GM12878 (cell line): ENCODE measurements around the gene NFS1. TPM values are rescaled to one million over a fixed set of nuclear protein-coding genes. Genes with fewer than 3 reads are reported as not detected.

ENCODE experiments used
- ATAC-seq: fragments of 200-7000 bp; cut with Tn5 transposase; 3 replicates; pipeline ENCODE4 v1.9.1; 2020; ENCODE audit warnings: mild to moderate bottlenecking, moderate library complexity
- BruUV-seq: library from RNA; stranded (reverse); fragments of 400-500 nt; replicated peaks from 2 replicates; lab custom pipeline; 2021; lab: Mats Ljungman, UMichigan
- CTCF ChIA-PET: fragments of 300-600 bp; sonication (Branson Sonifier 250); formaldehyde crosslinking; extraction: SDS; loops from one replicate; lab custom pipeline; 2021; ENCODE audit warnings: inconsistent platforms; lab: Yijun Ruan, JAX
- POLR2A ChIA-PET: fragments of 350-600 bp; formaldehyde crosslinking; extraction: SDS; loops from one replicate; lab custom pipeline; 2021; ENCODE audit warnings: inconsistent platforms; lab: Charles Lee
- RAD21 ChIA-PET: fragments of 300-600 bp; sonication (Branson Sonifier 250); formaldehyde crosslinking; loops from one replicate; lab custom pipeline; 2023; ENCODE audit warnings: antibody characterized with exemption; ENCODE audit not compliant: unreplicated experiment; lab: Charles Lee
- SMC1A ChIA-PET: fragments of 300-600 bp; sonication (Branson Sonifier 250); formaldehyde crosslinking; loops from one replicate; lab custom pipeline; 2023; ENCODE audit not compliant: unreplicated experiment, uncharacterized antibody; lab: Charles Lee
- DNase-seq: peaks from one replicate; pipeline ENCODE4 v3.0.0-alpha.2; 2011; ENCODE audit warnings: low read depth, low spot score
- FAIRE-seq: peaks from 3 replicates; lab custom pipeline; 2011; peaks lifted over from hg19 to GRCh38; lab: Jason Lieb, UNC
- H2AFZ ChIP-seq: 2 replicates; pipeline ENCODE4 v1.6.0; 2011; ENCODE audit warnings: low read depth, low read length, control low read depth; ENCODE audit not compliant: control insufficient read depth
- H3K27ac ChIP-seq: 2 replicates; pipeline ENCODE4 v1.5.1; 2011; ENCODE audit warnings: control low read depth; ENCODE audit not compliant: control insufficient read depth, insufficient read depth
- H3K27me3 ChIP-seq, 2 experiments: replicated peaks in 1 of 2; 2 replicates each; pipeline versions ENCODE4 v1.6.0 to v1.6.1; 2011; ENCODE audit warnings: low read length in 1 of 2; ENCODE audit not compliant: control insufficient read depth in 2 of 2, insufficient read depth in 2 of 2
- H3K36me3 ChIP-seq, 2 experiments: 2 replicates each; pipeline ENCODE4 v1.5.1; 2011; ENCODE audit warnings: low read length in 1 of 2; ENCODE audit not compliant: control insufficient read depth in 2 of 2, insufficient read depth in 2 of 2
- H3K4me1 ChIP-seq: 2 replicates; pipeline ENCODE4 v1.6.1; 2011; ENCODE audit warnings: mild to moderate bottlenecking, low read length, moderate library complexity, mixed read lengths; ENCODE audit not compliant: control insufficient read depth, insufficient read depth
- H3K4me2 ChIP-seq: 2 replicates; pipeline ENCODE4 v1.6.0; 2011; ENCODE audit warnings: control low read depth; ENCODE audit not compliant: control insufficient read depth, insufficient read depth
- H3K4me3 ChIP-seq: fragments of 200-600 bp; sonication (generic); 2 replicates; pipeline ENCODE4 v1.5.1; 2016
- H3K79me2 ChIP-seq: 2 replicates; pipeline ENCODE4 v1.6.0; 2011; ENCODE audit warnings: low read length; ENCODE audit not compliant: control insufficient read depth, insufficient read depth
- H3K9ac ChIP-seq: 2 replicates; pipeline ENCODE4 v1.8.0; 2011; ENCODE audit warnings: low read length, control low read depth, mixed read lengths; ENCODE audit not compliant: control insufficient read depth, insufficient read depth
- H3K9me3 ChIP-seq: replicated peaks from 3 replicates; pipeline ENCODE4 v1.5.1; 2011; ENCODE audit warnings: mild to moderate bottlenecking, low read length; ENCODE audit not compliant: control insufficient read depth, insufficient read depth
- H4K20me1 ChIP-seq: 2 replicates; pipeline ENCODE4 v1.6.0; 2011; ENCODE audit not compliant: control insufficient read depth, insufficient read depth
- CBFB ChIP-seq: IDR thresholded peaks from 2 replicates; pipeline ENCODE4 v1.6.1; 2016; ENCODE audit warnings: antibody characterized with exemption, low read depth
- CHD4 ChIP-seq: fragments of 200-600 bp; sonication (generic); IDR thresholded peaks from 2 replicates; pipeline ENCODE4 v1.6.1; 2016; ENCODE audit warnings: mild to moderate bottlenecking
- EP300 ChIP-seq, 2 experiments: fragments of 150-350 bp in 1 of 2; IDR thresholded peaks; 2 replicates each; pipeline ENCODE4 v1.6.1; 2011 to 2012; ENCODE audit warnings: low read depth in 2 of 2, low read length in 2 of 2, borderline replicate concordance in 1 of 2, improper control_type of control experiment in 1 of 2, inconsistent platforms in 1 of 2; ENCODE audit not compliant: control insufficient read depth in 1 of 2
- MAX ChIP-seq: IDR thresholded peaks from 2 replicates; pipeline ENCODE4 v1.6.1; 2012; ENCODE audit warnings: low read depth, low read length, improper control_type of control experiment
- PKNOX1 ChIP-seq: fragments of 450-650 bp; IDR thresholded peaks from 2 replicates; pipeline ENCODE4 v1.6.1; 2016; ENCODE audit warnings: mild to moderate bottlenecking
- PML ChIP-seq: IDR thresholded peaks from 2 replicates; pipeline ENCODE4 v1.6.1; 2012; ENCODE audit warnings: low read length, inconsistent platforms
- RB1 ChIP-seq: fragments of 450-650 bp; formaldehyde crosslinking; IDR thresholded peaks from 2 replicates; pipeline ENCODE4 v1.6.1; 2017; ENCODE audit warnings: mild to moderate bottlenecking, borderline replicate concordance
- WGBS: methylation state at CpG from one replicate; pipeline ENCODE4 v1.1.6; 2016; ENCODE audit warnings: low lambda C conversion rate; ENCODE audit not compliant: insufficient replicate concordance, insufficient coverage; ENCODE audit errors: missing lambda C conversion rate; 5-methylcytosine and 5-hydroxymethylcytosine counted together
- in situ Hi-C: fragments of 300-500 bp; cut with MboI; formaldehyde crosslinking; loops from 9 replicates; pipeline ENCODE4 v1.14.3; 2018; ENCODE audit warnings: mixed read lengths
- intact Hi-C: fragments of 100-400 bp; cut with micrococcal nuclease; formaldehyde crosslinking; loops from one replicate; pipeline ENCODE4 v1.14.2; 2022; ENCODE audit not compliant: unreplicated experiment
- polyA plus RNA-seq, 11 experiments: library from polyadenylated mRNA; depleted of rRNA in 4 of 11; unstranded in 6 of 11; stranded (reverse) in 5 of 11; fragments of >200 nt; fragmentation: Nextera tagmentation in 4 of 11; fragmentation: Illumina TruSeq in 1 of 11; extraction: Ambion mirVana in 4 of 11; extraction: Trizol in 1 of 11; gene quantifications; 1 replicate in 1 of 11; 2 replicates in 10 of 11; pipeline versions ENCODE4 v1.2.1 to v1.2.3, GENCODE V29; 2011 to 2016; ENCODE audit warnings: inconsistent platforms in 2 of 11, missing spikeins in 2 of 11, low read depth in 1 of 11
- total RNA-seq, 4 experiments: library from RNA; depleted of rRNA in 3 of 4; stranded (reverse); fragments of >200 nt in 3 of 4; fragmentation: Illumina TruSeq in 1 of 4; extraction: Trizol in 1 of 4; gene quantifications; 2 replicates each; pipeline versions ENCODE4 v1.2.1 to v1.2.3, GENCODE V29; 2013 to 2021

NFS1 gene
- total and polyA plus RNA-seq, 10 of the 15 experiments (the other 5 are each of a cell fraction or from before 2014, with no cell fraction given) = 9.2 to 74.1 (median 38.6) TPM

- H3K79me2 ChIP-seq = no peaks in the 10 kb centered on the region
- CTCF ChIA-PET = no interaction called here
- H3K27me3 ChIP-seq = no peaks in the 10 kb centered on the region
- peaks cover 14 to 22% of the 10 kb centered on the region in 2 experiments for H3K36me3 ChIP-seq
- H4K20me1 ChIP-seq = no peaks in the 10 kb centered on the region
- DNase-seq = no peak
- ATAC-seq = no peak
- no peak overlapping the region for H3K9ac ChIP-seq
- in situ Hi-C loops (no loop called here), intact Hi-C loops (no loop called here)
- RAD21 ChIA-PET = no interaction called here
- no peak overlapping the region for H3K4me3 ChIP-seq
- no peaks in the 10 kb centered on the region for H3K4me1 ChIP-seq
- no peak overlapping the region for H3K4me2 ChIP-seq
- FAIRE-seq = no peak
- BruUV-seq = no TSS peak
- no peak overlapping the region for H2AFZ ChIP-seq
- H3K27ac ChIP-seq = no peak overlapping the region
- TF ChIP-seq EP300 (IDR thresholded peaks at IDR 0.05; ENCODE audit: borderline replicate concordance in 1 of 2, control insufficient read depth in 1 of 2, low read depth in 2 of 2, low read length in 2 of 2) (no peak), PKNOX1 (no peak), CBFB (no peak), CHD4 (no peak), MAX (no peak), RB1 (no peak), PML (no peak)
- WGBS = 93% methylated on average over 5 of the region's 6 CpGs
- H3K9me3 ChIP-seq = no peaks in the 10 kb centered on the region
- POLR2A ChIA-PET = interaction anchor here (0.6 kb wide), 1 partner anchor 65 kb away, joined by 3 read pairs; no protein-coding TSS in a partner anchor
- SMC1A ChIA-PET = interaction anchor here (1.2 kb wide), 1 partner anchor 9 kb away, joined by 3 read pairs; no protein-coding TSS in a partner anchor
These were observed 73.4 kb downstream of the NFS1 start for GRCh38 chr20:35625584-35626385.
